GM18499 (cell line): ENCODE results near the gene CEBPZOS.

Experiments
- ATAC-seq: cut with Tn5 transposase; IDR thresholded peaks from one replicate; pipeline ENCODE4 v1.9.1; 2021; ENCODE audit warnings: moderate number of reproducible peaks; ENCODE audit not compliant: insufficient read depth, unreplicated experiment

Gene CEBPZOS

GRCh38 chr2:37231241-37232130 is 35.2 kb downstream of the CEBPZOS start, which contains the start of the genes CEBPZ and NDUFAF7:
Gene CEBPZ, minus strand, starts transcription at chr2:37231596. Its CDS starts 29 bp downstream, at chr2:37231567.
Gene NDUFAF7, plus strand, starts transcription at chr2:37231658. Its CDS starts 48 bp downstream, at chr2:37231706.
- ATAC-seq: peak; percentile 85

GRCh38 chr2:37232131-37232933 is 36.0 kb downstream of the CEBPZOS start:
- ATAC-seq: no peak

- ATAC-seq: no peak
Measured at GRCh38 chr2:37243435-37243834, 47.1 kb downstream of the CEBPZOS start.

- ATAC-seq: no peak
Measured at GRCh38 chr2:37244017-37244416, 47.7 kb downstream of the CEBPZOS start.

- ATAC-seq: no peak
Measured at GRCh38 chr2:37244755-37245154, 48.5 kb downstream of the CEBPZOS start.

- no peak for ATAC-seq
Measured at GRCh38 chr2:37246205-37246604, 49.9 kb downstream of the CEBPZOS start.

- no peak for ATAC-seq
Measured at GRCh38 chr2:37250869-37251740, 54.8 kb downstream of the CEBPZOS start.
